ENCODE data around the gene PARVB.

PARVB gene

GRCh38 chr22:44119669-44120313, 95.7 kb downstream of the PARVB start:
- DNase-seq (ENCODE audit: extremely low read depth, low read depth) = no peak
- no peak for TF ChIP-seq CTCF (IDR thresholded peaks at IDR 0.05; ENCODE audit: low read depth, low read length)

- no peak for TF ChIP-seq CTCF (IDR thresholded peaks at IDR 0.05; ENCODE audit: low read depth, low read length)
- DNase-seq (ENCODE audit: extremely low read depth, low read depth) = no peak
Measured at GRCh38 chr22:44120314-44120704, 96.2 kb downstream of the PARVB start.

- TF ChIP-seq CTCF (IDR thresholded peaks at IDR 0.05; ENCODE audit: low read depth, low read length) = no peak
- DNase-seq (ENCODE audit: extremely low read depth, low read depth) = no peak
Measured at GRCh38 chr22:44125421-44125820, 101.3 kb downstream of the PARVB start.

- no peak for DNase-seq (ENCODE audit: extremely low read depth, low read depth)
- no peak for TF ChIP-seq CTCF (IDR thresholded peaks at IDR 0.05; ENCODE audit: low read depth, low read length)
Measured at GRCh38 chr22:44126807-44127206, 102.7 kb downstream of the PARVB start.

- TF ChIP-seq CTCF (IDR thresholded peaks at IDR 0.05; ENCODE audit: low read depth, low read length) = no peak
- no peak for DNase-seq (ENCODE audit: extremely low read depth, low read depth)
Measured at GRCh38 chr22:44127356-44127755, 103.3 kb downstream of the PARVB start.

- DNase-seq (ENCODE audit: extremely low read depth, low read depth) = no peak
- no peak for TF ChIP-seq CTCF (IDR thresholded peaks at IDR 0.05; ENCODE audit: low read depth, low read length)
Measured at GRCh38 chr22:44128958-44129618, 105.0 kb downstream of the PARVB start.

GRCh38 chr22:44129619-44129976, 105.5 kb downstream of the PARVB start:
- DNase-seq (ENCODE audit: extremely low read depth, low read depth) = no peak

More at GRCh38 chr22:44129619-44129976, 105.5 kb downstream of the PARVB start:
- no peak for TF ChIP-seq CTCF (IDR thresholded peaks at IDR 0.05; ENCODE audit: low read depth, low read length)
